ENCODE measurements around the gene MAN1A2.
"Not testable (repeated sequence)": the region's sequence is repeated elsewhere in the genome, so short reads cannot be mapped to it uniquely, and the experiment has no call there.

Gene MAN1A2

GRCh38 chr1:117367046-117368025 lies at the start of gene MAN1A2:
Gene MAN1A2, plus strand, starts transcription at chr1:117367449. Its CDS starts 735 bp downstream, at chr1:117368184.
- DNase-seq, result peak; percentile 57

GRCh38 chr1:117318011-117318410 lies 49.2 kb upstream of the MAN1A2 start:
- no peak for DNase-seq

GRCh38 chr1:117318426-117318825 lies 48.8 kb upstream of the MAN1A2 start:
- peak; percentile 20 for DNase-seq

- no peak for DNase-seq
Observed at GRCh38 chr1:117320515-117320914, 46.7 kb upstream of the MAN1A2 start.

GRCh38 chr1:117321680-117322609 lies 45.3 kb upstream of the MAN1A2 start:
- no peak for DNase-seq

GRCh38 chr1:117324357-117324756 lies 42.9 kb upstream of the MAN1A2 start:
- DNase-seq, result no peak

GRCh38 chr1:117326035-117326434 lies 41.2 kb upstream of the MAN1A2 start:
- DNase-seq, result not testable (repeated sequence)

GRCh38 chr1:117327011-117327410 lies 40.2 kb upstream of the MAN1A2 start:
- no peak for DNase-seq

GRCh38 chr1:117335376-117336086 lies 31.7 kb upstream of the MAN1A2 start:
- no peak for DNase-seq

- no peak for DNase-seq
Observed at GRCh38 chr1:117336088-117336817, 31.0 kb upstream of the MAN1A2 start.

GRCh38 chr1:117339866-117340700 lies 27.2 kb upstream of the MAN1A2 start:
- no peak for DNase-seq

- no peak for DNase-seq
Observed at GRCh38 chr1:117341123-117341522, 26.1 kb upstream of the MAN1A2 start.

- DNase-seq, result no peak
Observed at GRCh38 chr1:117342397-117342796, 24.9 kb upstream of the MAN1A2 start.

GRCh38 chr1:117346206-117346928 lies 20.9 kb upstream of the MAN1A2 start:
- no peak for DNase-seq

GRCh38 chr1:117347907-117348306 lies 19.3 kb upstream of the MAN1A2 start:
- no peak for DNase-seq

GRCh38 chr1:117352695-117353094 lies 14.6 kb upstream of the MAN1A2 start:
- not testable (repeated sequence) for DNase-seq

GRCh38 chr1:117357833-117358603 lies 9.2 kb upstream of the MAN1A2 start:
- not testable (repeated sequence) for DNase-seq

GRCh38 chr1:117358604-117358887 lies 8.7 kb upstream of the MAN1A2 start:
- DNase-seq, result not testable (repeated sequence)

- no peak for DNase-seq
Observed at GRCh38 chr1:117359561-117360289, 7.5 kb upstream of the MAN1A2 start.
